AG09319 (cell line): ENCODE results near the gene NOL12.

Experiments
- DNase-seq: peaks from one replicate; pipeline ENCODE4 v3.0.0-alpha.2; 2010; ENCODE audit warnings: low read depth; ENCODE audit errors: extremely low read depth
- TF ChIP-seq, protein P1 (sequence below): IDR thresholded peaks from 2 replicates; pipeline ENCODE4 v1.5.1; 2011; ENCODE audit warnings: low read depth, mild to moderate bottlenecking, inconsistent platforms, low read length, moderate library complexity

NOL12 gene

GRCh38 chr22:37679670-37680069 is 6.5 kb upstream of the NOL12 start:
- TF ChIP-seq, protein P1, sequence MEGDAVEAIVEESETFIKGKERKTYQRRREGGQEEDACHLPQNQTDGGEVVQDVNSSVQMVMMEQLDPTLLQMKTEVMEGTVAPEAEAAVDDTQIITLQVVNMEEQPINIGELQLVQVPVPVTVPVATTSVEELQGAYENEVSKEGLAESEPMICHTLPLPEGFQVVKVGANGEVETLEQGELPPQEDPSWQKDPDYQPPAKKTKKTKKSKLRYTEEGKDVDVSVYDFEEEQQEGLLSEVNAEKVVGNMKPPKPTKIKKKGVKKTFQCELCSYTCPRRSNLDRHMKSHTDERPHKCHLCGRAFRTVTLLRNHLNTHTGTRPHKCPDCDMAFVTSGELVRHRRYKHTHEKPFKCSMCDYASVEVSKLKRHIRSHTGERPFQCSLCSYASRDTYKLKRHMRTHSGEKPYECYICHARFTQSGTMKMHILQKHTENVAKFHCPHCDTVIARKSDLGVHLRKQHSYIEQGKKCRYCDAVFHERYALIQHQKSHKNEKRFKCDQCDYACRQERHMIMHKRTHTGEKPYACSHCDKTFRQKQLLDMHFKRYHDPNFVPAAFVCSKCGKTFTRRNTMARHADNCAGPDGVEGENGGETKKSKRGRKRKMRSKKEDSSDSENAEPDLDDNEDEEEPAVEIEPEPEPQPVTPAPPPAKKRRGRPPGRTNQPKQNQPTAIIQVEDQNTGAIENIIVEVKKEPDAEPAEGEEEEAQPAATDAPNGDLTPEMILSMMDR: no peak
- DNase-seq: no peak

DNA sequence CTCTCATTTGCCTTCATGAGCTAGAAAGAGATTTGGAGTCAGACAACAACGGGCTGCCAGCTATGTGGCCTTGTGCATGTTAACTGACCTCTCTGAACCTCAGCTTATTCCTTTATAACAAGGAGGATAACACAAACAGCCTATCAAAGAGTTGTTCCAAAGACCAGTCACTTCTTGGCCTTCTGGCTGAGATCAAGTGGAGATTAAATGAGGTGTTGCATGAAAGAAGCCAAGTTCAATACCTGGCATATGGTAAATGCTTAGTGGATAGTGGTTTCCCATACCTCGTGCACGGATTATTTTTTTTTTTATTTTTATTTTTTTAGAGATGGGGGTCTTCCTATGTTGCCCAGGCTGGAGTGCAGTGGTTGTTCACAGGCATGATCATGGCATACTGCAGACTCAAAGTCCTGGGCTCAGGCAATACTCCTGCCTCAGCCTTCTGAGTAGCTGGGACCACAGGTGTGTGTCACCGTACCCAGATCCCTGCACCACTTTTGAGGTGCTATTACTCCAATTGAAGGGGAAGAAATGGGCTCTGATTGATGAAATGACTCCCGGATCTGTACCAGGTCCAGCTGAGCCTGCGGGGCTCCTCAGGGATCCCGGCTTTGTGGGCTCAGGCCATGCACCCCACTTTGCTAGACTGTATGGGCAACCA is 5.8 kb upstream of the NOL12 start:
- TF ChIP-seq, protein P1: no peak
- DNase-seq: no peak

DNA sequence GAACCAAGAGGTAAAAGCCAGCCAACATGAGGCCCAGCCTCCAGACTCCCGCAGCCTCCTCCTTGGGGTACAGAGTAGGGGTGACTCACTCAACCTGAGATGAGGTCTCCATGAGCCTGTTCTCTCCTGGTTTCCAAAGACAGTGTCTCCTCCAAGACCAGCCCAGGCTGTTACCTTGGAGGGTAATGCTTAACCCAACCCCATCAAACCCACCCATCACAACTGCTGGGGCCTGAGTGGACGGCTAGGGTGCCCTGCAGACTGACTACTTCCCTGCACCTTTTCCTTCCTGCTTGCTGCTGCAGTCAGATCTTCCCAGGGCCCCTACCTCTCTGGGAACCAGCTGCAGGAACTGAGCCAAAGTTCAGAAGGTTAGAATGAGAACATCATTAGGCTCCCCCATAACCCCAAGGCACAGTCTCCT is 5.1 kb upstream of the NOL12 start:
- TF ChIP-seq, protein P1: no peak
- DNase-seq: no peak

GRCh38 chr22:37681556-37682049 is 4.5 kb upstream of the NOL12 start:
- DNase-seq: no peak

DNA sequence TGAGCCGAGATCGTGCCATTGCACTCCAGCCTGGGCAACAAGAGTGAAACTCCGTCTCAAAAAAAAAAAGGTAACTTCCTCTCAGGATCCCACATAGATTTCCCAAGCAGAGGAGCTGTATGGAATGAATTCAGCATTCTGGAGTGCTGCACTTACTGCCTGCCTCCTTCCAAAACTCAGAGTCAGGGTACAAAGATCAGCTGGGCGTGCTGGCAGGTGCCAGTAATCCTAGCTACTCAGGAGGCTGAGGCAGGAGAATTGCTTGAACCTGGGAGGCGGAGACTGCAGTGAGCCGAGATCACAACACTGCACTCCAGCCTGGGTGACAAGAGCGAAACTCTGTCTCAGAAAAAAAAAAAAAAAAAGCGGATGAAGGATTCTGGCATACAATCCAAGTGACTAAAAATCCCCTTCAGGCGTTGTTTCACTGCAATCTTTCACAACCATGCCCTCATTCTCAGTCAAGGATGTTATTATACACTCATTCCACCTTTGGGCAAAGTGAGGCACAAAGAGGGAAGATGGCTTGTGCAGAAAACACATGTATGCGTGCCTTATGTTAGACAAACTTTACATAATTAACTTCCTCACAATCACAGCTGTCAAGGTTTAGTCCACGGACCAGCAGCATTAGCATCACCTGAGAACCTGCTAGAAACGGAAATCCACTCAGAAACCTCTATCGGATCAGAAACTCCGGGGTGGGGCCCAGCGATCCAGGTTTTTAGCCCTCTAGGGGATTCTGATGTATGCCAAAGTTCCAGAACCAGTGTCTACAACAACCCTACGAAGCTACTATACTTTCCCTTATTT is 1.1 kb upstream of the NOL12 start:
- TF ChIP-seq, protein P1: no peak
- no peak for DNase-seq

More at GRCh38 chr22:37681556-37682049, 4.5 kb upstream of the NOL12 start:
- TF ChIP-seq, protein P1: peak; percentile 97

DNA sequence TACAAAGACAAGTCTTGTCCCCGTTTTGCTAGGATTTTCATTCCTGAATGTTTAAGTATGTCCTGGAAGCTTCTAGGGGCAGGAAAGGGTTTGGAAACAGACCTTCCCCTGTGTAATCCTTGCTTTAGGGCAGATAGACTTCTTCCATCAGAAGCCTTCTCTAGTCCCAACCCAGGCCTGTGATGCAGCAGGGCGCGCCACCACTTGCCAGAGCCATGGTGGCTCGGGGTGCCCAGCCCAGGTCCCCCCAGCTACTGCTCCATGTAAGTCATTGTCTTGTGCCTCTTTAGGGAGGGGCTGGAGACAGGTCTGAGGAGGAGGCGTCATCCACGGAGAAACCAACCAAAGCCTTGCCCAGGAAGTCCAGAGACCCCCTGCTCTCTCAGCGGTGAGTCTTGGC is 4.3 kb downstream of the NOL12 start:
- TF ChIP-seq, protein P1: no peak

DNA sequence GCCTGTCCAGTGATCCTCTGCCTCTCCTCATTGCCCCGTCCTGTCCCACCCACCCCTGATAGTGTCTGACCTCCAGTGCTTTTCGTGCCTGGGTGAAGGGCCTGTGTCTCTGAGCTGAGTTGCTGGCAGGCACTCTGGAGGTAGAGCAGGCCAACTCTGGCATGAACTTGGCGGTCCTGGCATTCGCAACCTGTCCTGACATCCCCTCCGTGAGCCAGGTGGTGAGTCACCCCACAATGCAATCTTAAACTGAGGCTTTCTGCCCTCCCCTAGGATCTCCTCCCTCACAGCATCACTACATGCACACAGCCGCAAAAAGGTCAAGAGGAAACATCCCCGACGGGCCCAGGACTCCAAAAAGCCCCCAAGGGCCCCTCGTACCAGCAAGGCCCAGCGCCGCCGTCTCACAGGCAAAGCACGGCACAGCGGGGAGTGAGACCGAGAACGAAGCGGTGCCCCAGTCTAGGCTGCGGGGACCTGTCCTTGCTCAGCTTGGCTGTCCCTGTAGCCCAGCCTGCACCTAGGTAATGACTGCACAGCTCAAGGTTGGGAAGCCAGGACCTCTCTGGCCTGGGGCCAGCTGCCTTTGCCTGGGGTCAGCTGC is 4.9 kb downstream of the NOL12 start:
- TF ChIP-seq, protein P1: no peak
- DNase-seq: no peak

More for the DNA sequence above, 4.3 kb downstream of the NOL12 start:
- no peak for DNase-seq
